ENCODE measurements around the gene IL23R. TPM values are rescaled to one million over a fixed set of nuclear protein-coding genes. Genes with fewer than 3 reads are reported as not detected.

IL23R gene, protein sequence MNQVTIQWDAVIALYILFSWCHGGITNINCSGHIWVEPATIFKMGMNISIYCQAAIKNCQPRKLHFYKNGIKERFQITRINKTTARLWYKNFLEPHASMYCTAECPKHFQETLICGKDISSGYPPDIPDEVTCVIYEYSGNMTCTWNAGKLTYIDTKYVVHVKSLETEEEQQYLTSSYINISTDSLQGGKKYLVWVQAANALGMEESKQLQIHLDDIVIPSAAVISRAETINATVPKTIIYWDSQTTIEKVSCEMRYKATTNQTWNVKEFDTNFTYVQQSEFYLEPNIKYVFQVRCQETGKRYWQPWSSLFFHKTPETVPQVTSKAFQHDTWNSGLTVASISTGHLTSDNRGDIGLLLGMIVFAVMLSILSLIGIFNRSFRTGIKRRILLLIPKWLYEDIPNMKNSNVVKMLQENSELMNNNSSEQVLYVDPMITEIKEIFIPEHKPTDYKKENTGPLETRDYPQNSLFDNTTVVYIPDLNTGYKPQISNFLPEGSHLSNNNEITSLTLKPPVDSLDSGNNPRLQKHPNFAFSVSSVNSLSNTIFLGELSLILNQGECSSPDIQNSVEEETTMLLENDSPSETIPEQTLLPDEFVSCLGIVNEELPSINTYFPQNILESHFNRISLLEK
- total RNA-seq = not detected in 2 replicates

DNA sequence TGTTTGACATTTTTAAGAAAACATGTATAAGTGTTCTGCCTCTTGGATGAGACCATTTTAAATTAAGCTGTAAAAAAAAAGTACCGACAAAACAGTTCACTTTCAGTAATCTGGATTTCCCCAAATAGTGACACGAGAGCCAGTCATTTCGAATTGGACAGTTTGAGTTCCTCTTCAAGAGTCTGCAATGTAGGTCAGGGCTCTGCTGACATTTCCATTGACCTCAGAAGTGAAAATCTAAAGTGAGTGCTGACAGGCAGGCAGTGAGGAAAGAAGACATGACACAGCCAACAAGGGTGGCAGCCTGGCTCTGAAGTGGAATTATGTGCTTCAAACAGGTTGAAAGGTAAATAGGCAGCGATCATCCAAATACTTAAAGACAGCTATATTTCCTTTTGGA, at the start of gene IL23R:
Gene IL23R (plus strand): TSS at position 259 of the 400 bp plus-strand sequence. CDS start 1,667 bp downstream, outside the sequence.

DNA sequence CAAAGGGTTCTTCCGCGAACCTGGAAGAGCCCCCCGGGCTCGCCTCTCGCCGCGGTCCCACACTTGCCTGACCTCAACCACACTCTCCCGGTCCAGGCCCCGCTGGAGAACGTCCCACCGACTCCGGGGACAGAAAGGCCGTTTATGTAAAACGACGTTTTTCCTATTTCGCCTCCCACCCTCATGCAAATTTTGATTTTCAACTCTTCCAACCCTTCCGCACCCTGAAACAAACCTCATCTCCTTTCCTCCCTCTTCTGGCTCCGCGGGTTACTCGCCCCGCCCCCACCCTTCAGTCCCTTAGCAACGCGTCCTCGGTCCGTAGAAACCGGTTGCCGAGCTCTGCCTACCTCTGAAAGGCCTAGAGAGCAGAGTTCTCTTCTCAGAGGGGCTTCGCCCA, 31.6 kb upstream of the IL23R start, which contains the start of gene C1orf141:
Gene C1orf141 (minus strand): TSS at position 276 of the 400 bp plus-strand sequence. CDS start 7,730 bp downstream, outside the sequence.

DNA sequence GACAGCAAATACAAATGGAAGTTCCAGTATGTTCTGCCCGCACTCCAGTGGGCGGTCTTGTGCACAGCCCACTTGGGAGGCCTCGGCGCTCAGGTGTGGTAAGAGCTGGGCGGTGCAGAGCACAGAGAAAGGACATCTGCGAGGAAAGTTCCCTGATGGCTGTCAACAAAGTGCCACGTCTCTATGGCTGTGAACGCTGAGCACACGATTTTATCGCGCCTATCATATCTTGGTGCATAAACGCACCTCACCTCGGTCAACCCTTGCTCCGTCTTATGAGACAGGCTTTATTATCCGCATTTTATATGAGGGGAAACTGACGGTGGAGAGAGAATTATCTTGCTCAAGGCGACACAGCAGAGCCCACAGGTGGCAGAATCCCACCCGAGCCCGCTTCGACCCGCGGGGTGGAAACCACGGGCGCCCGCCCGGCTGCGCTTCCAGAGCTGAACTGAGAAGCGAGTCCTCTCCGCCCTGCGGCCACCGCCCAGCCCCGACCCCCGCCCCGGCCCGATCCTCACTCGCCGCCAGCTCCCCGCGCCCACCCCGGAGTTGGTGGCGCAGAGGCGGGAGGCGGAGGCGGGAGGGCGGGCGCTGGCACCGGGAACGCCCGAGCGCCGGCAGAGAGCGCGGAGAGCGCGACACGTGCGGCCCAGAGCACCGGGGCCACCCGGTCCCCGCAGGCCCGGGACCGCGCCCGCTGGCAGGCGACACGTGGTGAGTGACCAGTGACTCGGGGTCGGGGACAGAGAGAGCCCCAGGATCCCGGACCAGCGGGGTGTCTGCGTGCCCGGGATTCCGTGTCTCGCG, 141.2 kb downstream of the IL23R start, which contains the start of gene IL12RB2:
Gene IL12RB2 (plus strand): TSS at position 623 of the 810 bp plus-strand sequence. CDS start 12,496 bp downstream, outside the sequence.

Other genes with a start within 250 kb of the IL23R start
- gene DNAI4, start 241.6 kb upstream of the IL23R start, total RNA-seq = 2.6 and 3.4 TPM in 2 replicates
- 16.5 and 34.7 TPM in 2 replicates for gene MIER1, start 241.5 kb upstream of the IL23R start, total RNA-seq
- 2.6 and 6.9 TPM in 2 replicates for gene SLC35D1, start 112.3 kb upstream of the IL23R start, total RNA-seq
- not detected in 2 replicates for gene C1orf141, start 31.5 kb upstream of the IL23R start, total RNA-seq
- 0.19 TPM in 1 of 2 replicates, not detected in the other for gene IL12RB2, start 141.4 kb downstream of the IL23R start, total RNA-seq

Data from bladder microvascular endothelial cell (primary cell).